ENCODE measurements around the gene ABHD4. TPM values are rescaled to one million over a fixed set of nuclear protein-coding genes. Genes with fewer than 3 reads are reported as not detected.

Gene ABHD4
- 21.7 TPM for polyA plus RNA-seq (2013, experiment 1 of 2)
- polyA plus RNA-seq (2013, experiment 2 of 2) = 20.3 TPM

- no peak within 1 kb of the TSS for H2AK5ac ChIP-seq (ENCODE audit: low read depth, low read length)
- no peak within 1 kb of the TSS for H3K14ac ChIP-seq (ENCODE audit: low read length)
- H3K9ac ChIP-seq (ENCODE audit: low read depth, low read length, poor library complexity) = peak within 1 kb of the TSS; percentile 91
- H2AFZ ChIP-seq (ENCODE audit: low read length) = peak within 1 kb of the TSS; percentile 97
- no peak within 1 kb of the TSS for H2BK120ac ChIP-seq (ENCODE audit: low read depth, low read length)
- peak within 1 kb of the TSS; percentile 31 for H3K4ac ChIP-seq (ENCODE audit: low read length)
- H2BK15ac ChIP-seq (ENCODE audit: low read length) = peak within 1 kb of the TSS; percentile 60
- H3K4me2 ChIP-seq (ENCODE audit: insufficient read depth, low read length, poor library complexity, severe bottlenecking) = peak within 1 kb of the TSS; percentile 74
- peak within 1 kb of the TSS; percentile 43 for H2BK5ac ChIP-seq (ENCODE audit: low read length)
- H3K9me3 ChIP-seq (replicated peaks in 1 of 2; ENCODE audit: control insufficient read depth in 2 of 2, insufficient read depth in 1 of 2, low read depth in 1 of 2, low read length in 2 of 2) = no peaks in the 10 kb centered on the region
- peaks cover 11 to 12% of the 10 kb centered on the region in 2 donors for H3K36me3 ChIP-seq (replicated peaks in 1 of 2; ENCODE audit: control insufficient read depth in 2 of 2, insufficient read depth in 2 of 2, low read length in 2 of 2)
- H4K91ac ChIP-seq (ENCODE audit: low read depth, low read length, poor library complexity) = no peak within 1 kb of the TSS
- H3K79me1 ChIP-seq (ENCODE audit: low read depth, low read length) = no peaks in the 10 kb centered on the region
- peak within 1 kb of the TSS; percentile 89 for H3K18ac ChIP-seq (ENCODE audit: low read length)
- no CpG with 5 or more reads among the region's 49 CpGs for WGBS, 2 donors (ENCODE audit: extremely low coverage in 2 of 2, insufficient read length in 2 of 2, insufficient replicate concordance in 1 of 2)
- H3K23ac ChIP-seq (ENCODE audit: low read depth, low read length, poor library complexity) = no peak within 1 kb of the TSS
- DNase-seq (ENCODE audit: low spot score) = peak; percentile 73
- H3K27me3 ChIP-seq (ENCODE audit: control insufficient read depth in 3 of 3, insufficient read depth in 3 of 3, low read depth in 1 of 3, low read length in 3 of 3) = peaks cover 0 to 44% (median 0%) of the 10 kb centered on the region in 3 experiments
- peak within 1 kb of the TSS; percentile 87 to 92 for H3K4me3 ChIP-seq (ENCODE audit: low read length in 2 of 2)
- peak within 1 kb of the TSS; percentile 53 for H3K27ac ChIP-seq (replicated peaks; ENCODE audit: low read length)
- no peak within 1 kb of the TSS for H2BK12ac ChIP-seq (ENCODE audit: low read length)
- H3K4me1 ChIP-seq (ENCODE audit: control insufficient read depth in 2 of 2, insufficient read depth in 1 of 2, low read depth in 1 of 2, low read length in 2 of 2) = peaks cover 4 to 6% of the 10 kb centered on the region in 2 donors
- no peak within 1 kb of the TSS for H4K8ac ChIP-seq (ENCODE audit: low read depth, low read length)
Observed at GRCh38 chr14:22598099-22598895, at the start of gene ABHD4. ABHD4 (plus strand) TSS chr14:22598300; CDS start chr14:22598307, 7 bp downstream.

GRCh38 chr14:22549324-22549962 is 48.7 kb upstream of the ABHD4 start:
- DNase-seq (ENCODE audit: low spot score) = no peak
- no peaks in the 10 kb centered on the region for H3K9me3 ChIP-seq (replicated peaks in 1 of 2; ENCODE audit: control insufficient read depth in 2 of 2, insufficient read depth in 1 of 2, low read depth in 1 of 2, low read length in 2 of 2)
- no peak overlapping the region for H3K14ac ChIP-seq (ENCODE audit: low read length)
- no peak overlapping the region for H2BK15ac ChIP-seq (ENCODE audit: low read length)
- no peak overlapping the region for H3K4me3 ChIP-seq (ENCODE audit: low read length in 2 of 2)
- no peak overlapping the region for H2BK120ac ChIP-seq (ENCODE audit: low read depth, low read length)
- no peak overlapping the region for H2BK12ac ChIP-seq (ENCODE audit: low read length)
- no peak overlapping the region for H4K91ac ChIP-seq (ENCODE audit: low read depth, low read length, poor library complexity)
- H3K36me3 ChIP-seq (replicated peaks in 1 of 2; ENCODE audit: control insufficient read depth in 2 of 2, insufficient read depth in 2 of 2, low read length in 2 of 2) = no peaks in the 10 kb centered on the region
- no peak overlapping the region for H4K8ac ChIP-seq (ENCODE audit: low read depth, low read length)
- WGBS, 2 donors (ENCODE audit: extremely low coverage in 2 of 2, insufficient read length in 2 of 2, insufficient replicate concordance in 1 of 2) = no CpG with 5 or more reads among the region's 6 CpGs
- no peak overlapping the region for H3K27ac ChIP-seq (replicated peaks; ENCODE audit: low read length)
- H3K4ac ChIP-seq (ENCODE audit: low read length) = no peak overlapping the region
- H3K9ac ChIP-seq (ENCODE audit: low read depth, low read length, poor library complexity) = no peak overlapping the region
- H3K4me1 ChIP-seq (ENCODE audit: control insufficient read depth in 2 of 2, insufficient read depth in 1 of 2, low read depth in 1 of 2, low read length in 2 of 2) = peaks cover 12 to 15% of the 10 kb centered on the region in 2 donors
- H3K79me1 ChIP-seq (ENCODE audit: low read depth, low read length) = no peaks in the 10 kb centered on the region
- H2AK5ac ChIP-seq (ENCODE audit: low read depth, low read length) = no peak overlapping the region
- H3K27me3 ChIP-seq (ENCODE audit: control insufficient read depth in 3 of 3, insufficient read depth in 3 of 3, low read depth in 1 of 3, low read length in 3 of 3) = no peaks in the 10 kb centered on the region
- peak overlapping the region; percentile 82 for H2AFZ ChIP-seq (ENCODE audit: low read length)
- no peak overlapping the region for H3K18ac ChIP-seq (ENCODE audit: low read length)
- no peak overlapping the region for H2BK5ac ChIP-seq (ENCODE audit: low read length)
- no peak overlapping the region for H3K23ac ChIP-seq (ENCODE audit: low read depth, low read length, poor library complexity)
- no peak overlapping the region for H3K4me2 ChIP-seq (ENCODE audit: insufficient read depth, low read length, poor library complexity, severe bottlenecking)

- Histone ChIP-seq H3K4me2 (ENCODE audit: insufficient read depth, low read length, poor library complexity, severe bottlenecking) (no peak overlapping the region), H4K91ac (ENCODE audit: low read depth, low read length, poor library complexity) (no peak overlapping the region), H3K18ac (ENCODE audit: low read length) (no peak overlapping the region), H2BK120ac (ENCODE audit: low read depth, low read length) (no peak overlapping the region), H3K36me3 (replicated peaks in 1 of 2; ENCODE audit: control insufficient read depth in 2 of 2, insufficient read depth in 2 of 2, low read length in 2 of 2) (no peaks in the 10 kb centered on the region), H3K9ac (ENCODE audit: low read depth, low read length, poor library complexity) (no peak overlapping the region), H3K4ac (ENCODE audit: low read length) (no peak overlapping the region), H4K8ac (ENCODE audit: low read depth, low read length) (no peak overlapping the region), H3K4me3 (ENCODE audit: low read length in 2 of 2) (no peak overlapping the region), H3K79me1 (ENCODE audit: low read depth, low read length) (no peaks in the 10 kb centered on the region), H3K4me1 (ENCODE audit: control insufficient read depth in 2 of 2, insufficient read depth in 1 of 2, low read depth in 1 of 2, low read length in 2 of 2) (peaks cover 12 to 15% of the 10 kb centered on the region in 2 donors), H2AK5ac (ENCODE audit: low read depth, low read length) (no peak overlapping the region), H3K9me3 (replicated peaks in 1 of 2; ENCODE audit: control insufficient read depth in 2 of 2, insufficient read depth in 1 of 2, low read depth in 1 of 2, low read length in 2 of 2) (no peaks in the 10 kb centered on the region), H2BK15ac (ENCODE audit: low read length) (no peak overlapping the region), H3K27ac (replicated peaks; ENCODE audit: low read length) (no peak overlapping the region), H2BK12ac (ENCODE audit: low read length) (peak overlapping the region; percentile 68), H2AFZ (ENCODE audit: low read length) (peak overlapping the region; percentile 82), H3K27me3 (ENCODE audit: control insufficient read depth in 3 of 3, insufficient read depth in 3 of 3, low read depth in 1 of 3, low read length in 3 of 3) (no peaks in the 10 kb centered on the region), H3K14ac (ENCODE audit: low read length) (peak overlapping the region; percentile 11), H3K23ac (ENCODE audit: low read depth, low read length, poor library complexity) (no peak overlapping the region), H2BK5ac (ENCODE audit: low read length) (no peak overlapping the region)
- no CpG with 5 or more reads among the region's 11 CpGs for WGBS, 2 donors (ENCODE audit: extremely low coverage in 2 of 2, insufficient read length in 2 of 2, insufficient replicate concordance in 1 of 2)
- no peak for DNase-seq (ENCODE audit: low spot score)
Observed at GRCh38 chr14:22549981-22550673, 48.0 kb upstream of the ABHD4 start.

DNA sequence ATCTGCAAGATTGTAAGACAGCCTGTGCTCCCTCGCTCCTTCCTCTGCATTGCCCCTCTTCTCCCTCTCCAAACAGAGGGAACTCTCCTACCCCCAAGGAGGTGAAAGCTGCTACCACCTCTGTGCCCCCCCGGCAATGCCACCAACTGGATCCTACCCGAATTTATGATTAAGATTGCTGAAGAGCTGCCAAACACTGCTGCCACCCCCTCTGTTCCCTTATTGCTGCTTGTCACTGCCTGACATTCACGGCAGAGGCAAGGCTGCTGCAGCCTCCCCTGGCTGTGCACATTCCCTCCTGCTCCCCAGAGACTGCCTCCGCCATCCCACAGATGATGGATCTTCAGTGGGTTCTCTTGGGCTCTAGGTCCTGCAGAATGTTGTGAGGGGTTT is 46.5 kb upstream of the ABHD4 start:
- Histone ChIP-seq H3K14ac (ENCODE audit: low read length) (no peak overlapping the region), H2BK120ac (ENCODE audit: low read depth, low read length) (no peak overlapping the region), H2AK5ac (ENCODE audit: low read depth, low read length) (no peak overlapping the region), H3K9me3 (replicated peaks in 1 of 2; ENCODE audit: control insufficient read depth in 2 of 2, insufficient read depth in 1 of 2, low read depth in 1 of 2, low read length in 2 of 2) (no peaks in the 10 kb centered on the region), H2BK15ac (ENCODE audit: low read length) (no peak overlapping the region), H2BK12ac (ENCODE audit: low read length) (no peak overlapping the region), H3K23ac (ENCODE audit: low read depth, low read length, poor library complexity) (no peak overlapping the region), H3K79me1 (ENCODE audit: low read depth, low read length) (peaks cover 2% of the 10 kb centered on the region), H4K8ac (ENCODE audit: low read depth, low read length) (no peak overlapping the region), H3K18ac (ENCODE audit: low read length) (no peak overlapping the region), H3K4ac (ENCODE audit: low read length) (no peak overlapping the region), H3K36me3 (replicated peaks in 1 of 2; ENCODE audit: control insufficient read depth in 2 of 2, insufficient read depth in 2 of 2, low read length in 2 of 2) (no peaks in the 10 kb centered on the region), H3K27ac (replicated peaks; ENCODE audit: low read length) (no peak overlapping the region), H2AFZ (ENCODE audit: low read length) (no peak overlapping the region), H3K4me3 (ENCODE audit: low read length in 2 of 2) (no peak overlapping the region), H3K4me1 (ENCODE audit: control insufficient read depth in 2 of 2, insufficient read depth in 1 of 2, low read depth in 1 of 2, low read length in 2 of 2) (peaks cover 6 to 11% of the 10 kb centered on the region in 2 donors), H3K27me3 (ENCODE audit: control insufficient read depth in 3 of 3, insufficient read depth in 3 of 3, low read depth in 1 of 3, low read length in 3 of 3) (no peaks in the 10 kb centered on the region), H4K91ac (ENCODE audit: low read depth, low read length, poor library complexity) (no peak overlapping the region), H3K9ac (ENCODE audit: low read depth, low read length, poor library complexity) (no peak overlapping the region), H3K4me2 (ENCODE audit: insufficient read depth, low read length, poor library complexity, severe bottlenecking) (no peak overlapping the region), H2BK5ac (ENCODE audit: low read length) (no peak overlapping the region)
- no peak for DNase-seq (ENCODE audit: low spot score)
- no CpG with 5 or more reads among the region's 5 CpGs for WGBS, 2 donors (ENCODE audit: extremely low coverage in 2 of 2, insufficient read length in 2 of 2, insufficient replicate concordance in 1 of 2)

All from neuronal stem cell (in vitro differentiated cells).